Tibial nerve (tissue), 4 donors: ENCODE results near the gene MEF2C.

ENCODE experiments used
- EP300 ChIP-seq, 2 donors: sonication (generic); formaldehyde crosslinking; IDR thresholded peaks; one replicate each; pipeline ENCODE4 v1.6.1; 2017; ENCODE audit warnings: antibody characterized with exemption in 2 of 2, mild to moderate bottlenecking in 1 of 2
- POLR2A ChIP-seq, 2 donors: fragments of 450-650 bp; IDR thresholded peaks; one replicate each; pipeline ENCODE4 v1.6.1; 2017; ENCODE audit warnings: antibody characterized with exemption in 2 of 2, mild to moderate bottlenecking in 2 of 2, moderate library complexity in 2 of 2
- TF ChIP-seq, protein P1 (sequence below), 5 experiments: fragments of 200-600 bp in 3 of 5; fragments of 450-650 bp in 2 of 5; sonication (generic) in 3 of 5; IDR thresholded peaks; one replicate each; pipeline ENCODE4 v1.5.1; 2016 to 2019; ENCODE audit warnings: antibody characterized with exemption in 5 of 5, mild to moderate bottlenecking in 3 of 5, moderate library complexity in 2 of 5

DNA sequence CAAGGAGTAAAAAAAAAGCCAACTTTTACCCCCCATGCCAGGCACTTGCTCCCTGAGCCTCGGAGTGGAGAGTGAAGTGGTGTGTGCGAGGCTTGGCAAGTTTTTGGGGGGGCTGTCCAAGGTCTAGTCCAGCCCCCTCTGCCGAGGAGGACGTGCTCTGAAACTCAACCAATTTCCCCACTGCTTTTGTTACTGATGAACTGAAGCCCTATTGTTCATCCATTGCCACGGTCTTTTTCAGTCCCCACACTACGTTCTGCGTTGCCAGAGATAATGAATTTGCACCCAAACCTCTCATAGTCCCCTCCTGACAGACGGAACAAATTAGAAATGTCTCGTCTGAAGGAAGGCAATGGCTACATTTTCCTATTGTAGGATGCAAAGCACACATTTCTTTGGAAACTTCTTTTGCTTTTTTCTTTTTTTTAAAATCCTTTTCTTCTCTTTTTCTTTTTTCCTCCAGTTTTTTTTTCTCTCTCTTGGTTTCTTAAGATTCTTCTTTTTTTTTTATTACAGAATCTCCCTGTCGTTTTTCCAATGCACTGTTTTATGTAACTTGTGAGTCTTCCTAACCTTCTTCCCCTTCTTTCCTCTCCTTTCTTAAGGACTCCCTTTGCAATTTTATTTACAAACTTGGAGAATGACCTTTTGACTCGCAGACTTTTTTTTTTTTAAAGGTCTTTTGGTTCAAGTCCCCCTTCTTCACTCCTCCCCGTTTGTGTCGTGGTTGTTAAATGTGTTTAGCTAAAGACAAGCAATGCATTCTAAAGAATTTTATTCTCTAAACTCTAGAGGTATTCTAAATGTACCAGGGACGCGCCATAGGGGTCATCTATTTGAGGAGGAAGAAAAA, 209.5 kb downstream of the MEF2C start:
- TF ChIP-seq, protein P1, sequence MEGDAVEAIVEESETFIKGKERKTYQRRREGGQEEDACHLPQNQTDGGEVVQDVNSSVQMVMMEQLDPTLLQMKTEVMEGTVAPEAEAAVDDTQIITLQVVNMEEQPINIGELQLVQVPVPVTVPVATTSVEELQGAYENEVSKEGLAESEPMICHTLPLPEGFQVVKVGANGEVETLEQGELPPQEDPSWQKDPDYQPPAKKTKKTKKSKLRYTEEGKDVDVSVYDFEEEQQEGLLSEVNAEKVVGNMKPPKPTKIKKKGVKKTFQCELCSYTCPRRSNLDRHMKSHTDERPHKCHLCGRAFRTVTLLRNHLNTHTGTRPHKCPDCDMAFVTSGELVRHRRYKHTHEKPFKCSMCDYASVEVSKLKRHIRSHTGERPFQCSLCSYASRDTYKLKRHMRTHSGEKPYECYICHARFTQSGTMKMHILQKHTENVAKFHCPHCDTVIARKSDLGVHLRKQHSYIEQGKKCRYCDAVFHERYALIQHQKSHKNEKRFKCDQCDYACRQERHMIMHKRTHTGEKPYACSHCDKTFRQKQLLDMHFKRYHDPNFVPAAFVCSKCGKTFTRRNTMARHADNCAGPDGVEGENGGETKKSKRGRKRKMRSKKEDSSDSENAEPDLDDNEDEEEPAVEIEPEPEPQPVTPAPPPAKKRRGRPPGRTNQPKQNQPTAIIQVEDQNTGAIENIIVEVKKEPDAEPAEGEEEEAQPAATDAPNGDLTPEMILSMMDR (IDR thresholded peaks at IDR 0.05) = no peak
- TF ChIP-seq POLR2A (IDR thresholded peaks at IDR 0.05) = peak in 1 of 2 donors; percentile 41
- TF ChIP-seq EP300 (IDR thresholded peaks at IDR 0.05) = peak in 1 of 2 donors; percentile 89
